ENCODE results near the gene MMS22L. TPM values are rescaled to one million over a fixed set of nuclear protein-coding genes. Genes with fewer than 3 reads are reported as not detected.

The MMS22L gene
- total and polyA plus RNA-seq, 5 donors from 2014 or later: 3.8 to 14.3 (median 6.9) TPM

- Mint-ChIP-seq H3K9me3 (no peaks in the 10 kb centered on the region), H3K36me3 (peaks cover 5% of the 10 kb centered on the region), H3K27me3 (no peaks in the 10 kb centered on the region), H3K4me1 (peaks cover 0 to 8% (median 3%) of the 10 kb centered on the region in 4 donors), H3K27ac (peak overlapping the region in 2 of 3 donors; percentile 10 to 23), H3K4me3 (no peak overlapping the region)
- H3K27ac ChIP-seq (ENCODE audit: insufficient read depth, low read length, poor library complexity, severe bottlenecking): no peak overlapping the region
- H3K36me3 ChIP-seq (ENCODE audit: control insufficient read depth, insufficient read depth, low read length): no peaks in the 10 kb centered on the region
- no peaks in the 10 kb centered on the region for H3K4me1 ChIP-seq (ENCODE audit: control insufficient read depth, insufficient read depth, low read length, poor library complexity, severe bottlenecking)
- H3K9me3 ChIP-seq (ENCODE audit: control insufficient read depth in 2 of 2, low read length in 2 of 2): no peaks in the 10 kb centered on the region
- no peaks in the 10 kb centered on the region for H3K27me3 ChIP-seq (ENCODE audit: control insufficient read depth, insufficient read depth, low read length)
- DNase-seq: no peak
- H3K4me3 ChIP-seq (ENCODE audit: low read depth, low read length): no peak overlapping the region
- no peak for ATAC-seq (ENCODE audit: low read depth in 2 of 2)
Observed at GRCh38 chr6:97195117-97195516, 87.9 kb downstream of the MMS22L start.

GRCh38 chr6:97189767-97190166 is 93.2 kb downstream of the MMS22L start:
- DNase-seq: no peak
- Histone ChIP-seq H3K27me3 (ENCODE audit: control insufficient read depth, insufficient read depth, low read length) (no peaks in the 10 kb centered on the region), H3K36me3 (ENCODE audit: control insufficient read depth, insufficient read depth, low read length) (no peaks in the 10 kb centered on the region), H3K9me3 (ENCODE audit: control insufficient read depth in 2 of 2, low read length in 2 of 2) (no peaks in the 10 kb centered on the region), H3K4me3 (ENCODE audit: low read depth, low read length) (no peak overlapping the region), H3K27ac (ENCODE audit: insufficient read depth, low read length, poor library complexity, severe bottlenecking) (no peak overlapping the region), H3K4me1 (ENCODE audit: control insufficient read depth, insufficient read depth, low read length, poor library complexity, severe bottlenecking) (no peaks in the 10 kb centered on the region)
- H3K27me3 Mint-ChIP-seq: no peaks in the 10 kb centered on the region
- H3K9me3 Mint-ChIP-seq: no peaks in the 10 kb centered on the region
- H3K36me3 Mint-ChIP-seq: peaks cover 1% of the 10 kb centered on the region
- H3K4me1 Mint-ChIP-seq: peaks cover 0 to 9% (median 4%) of the 10 kb centered on the region in 4 donors
- no peak overlapping the region for H3K27ac Mint-ChIP-seq
- H3K4me3 Mint-ChIP-seq: no peak overlapping the region
- no peak for ATAC-seq (ENCODE audit: low read depth in 2 of 2)

- Histone ChIP-seq H3K27me3 (ENCODE audit: control insufficient read depth, insufficient read depth, low read length) (no peaks in the 10 kb centered on the region), H3K36me3 (ENCODE audit: control insufficient read depth, insufficient read depth, low read length) (no peaks in the 10 kb centered on the region), H3K27ac (ENCODE audit: insufficient read depth, low read length, poor library complexity, severe bottlenecking) (no peak overlapping the region), H3K4me3 (ENCODE audit: low read depth, low read length) (no peak overlapping the region), H3K9me3 (ENCODE audit: control insufficient read depth in 2 of 2, low read length in 2 of 2) (no peaks in the 10 kb centered on the region), H3K4me1 (ENCODE audit: control insufficient read depth, insufficient read depth, low read length, poor library complexity, severe bottlenecking) (no peaks in the 10 kb centered on the region)
- Mint-ChIP-seq H3K9me3 (no peaks in the 10 kb centered on the region), H3K36me3 (no peaks in the 10 kb centered on the region), H3K4me1 (peaks cover 0 to 5% (median 4%) of the 10 kb centered on the region in 4 donors), H3K27ac (no peak overlapping the region), H3K27me3 (no peaks in the 10 kb centered on the region), H3K4me3 (no peak overlapping the region)
- DNase-seq (no peak), ATAC-seq (ENCODE audit: low read depth in 2 of 2) (no peak)
Observed at GRCh38 chr6:97187951-97188350, 95.1 kb downstream of the MMS22L start.

- H3K27me3 ChIP-seq (ENCODE audit: control insufficient read depth, insufficient read depth, low read length): no peaks in the 10 kb centered on the region
- H3K36me3 ChIP-seq (ENCODE audit: control insufficient read depth, insufficient read depth, low read length): no peaks in the 10 kb centered on the region
- no peak overlapping the region for H3K27ac Mint-ChIP-seq
- no peaks in the 10 kb centered on the region for H3K9me3 ChIP-seq (ENCODE audit: control insufficient read depth in 2 of 2, low read length in 2 of 2)
- no peak overlapping the region for H3K4me3 ChIP-seq (ENCODE audit: low read depth, low read length)
- ATAC-seq (ENCODE audit: low read depth in 2 of 2) (peak; percentile 73 to 74), DNase-seq (peak; percentile 33 to 73 (median 56))
- H3K27me3 Mint-ChIP-seq: no peaks in the 10 kb centered on the region
- no peaks in the 10 kb centered on the region for H3K36me3 Mint-ChIP-seq
- no peaks in the 10 kb centered on the region for H3K9me3 Mint-ChIP-seq
- no peak overlapping the region for H3K4me3 Mint-ChIP-seq
- no peaks in the 10 kb centered on the region for H3K4me1 ChIP-seq (ENCODE audit: control insufficient read depth, insufficient read depth, low read length, poor library complexity, severe bottlenecking)
- peaks cover 0 to 5% (median 2%) of the 10 kb centered on the region in 4 donors for H3K4me1 Mint-ChIP-seq
- no peak overlapping the region for H3K27ac ChIP-seq (ENCODE audit: insufficient read depth, low read length, poor library complexity, severe bottlenecking)
Observed at GRCh38 chr6:97186416-97186999, 96.5 kb downstream of the MMS22L start.

- H3K27ac Mint-ChIP-seq: no peak overlapping the region
Observed at GRCh38 chr6:97177905-97178304, 105.1 kb downstream of the MMS22L start.

GRCh38 chr6:97176468-97176867 is 106.5 kb downstream of the MMS22L start:
- Mint-ChIP-seq H3K4me3 (no peak overlapping the region), H3K4me1 (peaks cover 0 to 7% (median 0%) of the 10 kb centered on the region in 4 donors), H3K27me3 (no peaks in the 10 kb centered on the region), H3K36me3 (peaks cover 40% of the 10 kb centered on the region), H3K27ac (no peak overlapping the region), H3K9me3 (peaks cover 0 to 2% (median 0%) of the 10 kb centered on the region in 7 donors)
- H3K4me3 ChIP-seq (ENCODE audit: low read depth, low read length): no peak overlapping the region
- peaks cover 15% of the 10 kb centered on the region for H3K36me3 ChIP-seq (ENCODE audit: control insufficient read depth, insufficient read depth, low read length)
- H3K27ac ChIP-seq (ENCODE audit: insufficient read depth, low read length, poor library complexity, severe bottlenecking): no peak overlapping the region
- ATAC-seq (ENCODE audit: low read depth in 2 of 2) (no peak), DNase-seq (no peak)
- no peaks in the 10 kb centered on the region for H3K4me1 ChIP-seq (ENCODE audit: control insufficient read depth, insufficient read depth, low read length, poor library complexity, severe bottlenecking)
- no peaks in the 10 kb centered on the region for H3K27me3 ChIP-seq (ENCODE audit: control insufficient read depth, insufficient read depth, low read length)
- no peaks in the 10 kb centered on the region for H3K9me3 ChIP-seq (ENCODE audit: control insufficient read depth in 2 of 2, low read length in 2 of 2)

More at GRCh38 chr6:97177905-97178304, 105.1 kb downstream of the MMS22L start:
- Mint-ChIP-seq H3K9me3 (peaks cover 0 to 2% (median 0%) of the 10 kb centered on the region in 7 donors), H3K36me3 (peaks cover 31% of the 10 kb centered on the region), H3K4me1 (no peaks in the 10 kb centered on the region), H3K27me3 (no peaks in the 10 kb centered on the region), H3K4me3 (no peak overlapping the region)
- H3K4me1 ChIP-seq (ENCODE audit: control insufficient read depth, insufficient read depth, low read length, poor library complexity, severe bottlenecking): no peaks in the 10 kb centered on the region
- DNase-seq: no peak
- H3K27ac ChIP-seq (ENCODE audit: insufficient read depth, low read length, poor library complexity, severe bottlenecking): no peak overlapping the region
- H3K4me3 ChIP-seq (ENCODE audit: low read depth, low read length): no peak overlapping the region
- ATAC-seq (ENCODE audit: low read depth in 2 of 2): no peak
- H3K27me3 ChIP-seq (ENCODE audit: control insufficient read depth, insufficient read depth, low read length): no peaks in the 10 kb centered on the region
- peaks cover 8% of the 10 kb centered on the region for H3K36me3 ChIP-seq (ENCODE audit: control insufficient read depth, insufficient read depth, low read length)
- H3K9me3 ChIP-seq (ENCODE audit: control insufficient read depth in 2 of 2, low read length in 2 of 2): no peaks in the 10 kb centered on the region

GRCh38 chr6:97175806-97176205 is 107.2 kb downstream of the MMS22L start:
- no peak overlapping the region for H3K4me3 Mint-ChIP-seq
- ATAC-seq (ENCODE audit: low read depth in 2 of 2): no peak
- no peak overlapping the region for H3K27ac ChIP-seq (ENCODE audit: insufficient read depth, low read length, poor library complexity, severe bottlenecking)
- H3K36me3 Mint-ChIP-seq: peaks cover 44% of the 10 kb centered on the region
- no peaks in the 10 kb centered on the region for H3K27me3 Mint-ChIP-seq
- peaks cover 0 to 2% (median 0%) of the 10 kb centered on the region in 7 donors for H3K9me3 Mint-ChIP-seq
- no peak overlapping the region for H3K27ac Mint-ChIP-seq
- no peaks in the 10 kb centered on the region for H3K4me1 ChIP-seq (ENCODE audit: control insufficient read depth, insufficient read depth, low read length, poor library complexity, severe bottlenecking)
- peaks cover 18% of the 10 kb centered on the region for H3K36me3 ChIP-seq (ENCODE audit: control insufficient read depth, insufficient read depth, low read length)
- no peak overlapping the region for H3K4me3 ChIP-seq (ENCODE audit: low read depth, low read length)
- DNase-seq: no peak
- no peaks in the 10 kb centered on the region for H3K9me3 ChIP-seq (ENCODE audit: control insufficient read depth in 2 of 2, low read length in 2 of 2)
- H3K27me3 ChIP-seq (ENCODE audit: control insufficient read depth, insufficient read depth, low read length): no peaks in the 10 kb centered on the region
- H3K4me1 Mint-ChIP-seq: peaks cover 0 to 7% (median 0%) of the 10 kb centered on the region in 4 donors

GRCh38 chr6:97174471-97174870 is 108.5 kb downstream of the MMS22L start:
- H3K9me3 Mint-ChIP-seq: peaks cover 0 to 2% (median 0%) of the 10 kb centered on the region in 7 donors
- Histone ChIP-seq H3K4me1 (ENCODE audit: control insufficient read depth, insufficient read depth, low read length, poor library complexity, severe bottlenecking) (no peaks in the 10 kb centered on the region), H3K9me3 (ENCODE audit: control insufficient read depth in 2 of 2, low read length in 2 of 2) (no peaks in the 10 kb centered on the region), H3K36me3 (ENCODE audit: control insufficient read depth, insufficient read depth, low read length) (peaks cover 18% of the 10 kb centered on the region), H3K4me3 (ENCODE audit: low read depth, low read length) (no peak overlapping the region), H3K27ac (ENCODE audit: insufficient read depth, low read length, poor library complexity, severe bottlenecking) (no peak overlapping the region), H3K27me3 (ENCODE audit: control insufficient read depth, insufficient read depth, low read length) (no peaks in the 10 kb centered on the region)
- DNase-seq: no peak
- H3K36me3 Mint-ChIP-seq: peaks cover 42% of the 10 kb centered on the region
- H3K27ac Mint-ChIP-seq: no peak overlapping the region
- H3K4me3 Mint-ChIP-seq: no peak overlapping the region
- no peaks in the 10 kb centered on the region for H3K27me3 Mint-ChIP-seq
- no peak for ATAC-seq (ENCODE audit: low read depth in 2 of 2)
- peaks cover 0 to 7% (median 0%) of the 10 kb centered on the region in 4 donors for H3K4me1 Mint-ChIP-seq

Data from CD4-positive, CD25-positive, alpha-beta regulatory T cell (primary cell).